ENCODE data around the gene DNAJC5G.
"Not testable (repeated sequence)": the region's sequence is repeated elsewhere in the genome, so short reads cannot be mapped to it uniquely, and the experiment has no call there.

Gene DNAJC5G

GRCh38 chr2:27281855-27282559 lies 6.8 kb downstream of the DNAJC5G start, which contains the start of gene TRIM54:
Gene TRIM54 (plus strand): TSS chr2:27282429. CDS start chr2:27282732, 303 bp downstream.
- no peak for DNase-seq (ENCODE audit: low read depth)

DNA sequence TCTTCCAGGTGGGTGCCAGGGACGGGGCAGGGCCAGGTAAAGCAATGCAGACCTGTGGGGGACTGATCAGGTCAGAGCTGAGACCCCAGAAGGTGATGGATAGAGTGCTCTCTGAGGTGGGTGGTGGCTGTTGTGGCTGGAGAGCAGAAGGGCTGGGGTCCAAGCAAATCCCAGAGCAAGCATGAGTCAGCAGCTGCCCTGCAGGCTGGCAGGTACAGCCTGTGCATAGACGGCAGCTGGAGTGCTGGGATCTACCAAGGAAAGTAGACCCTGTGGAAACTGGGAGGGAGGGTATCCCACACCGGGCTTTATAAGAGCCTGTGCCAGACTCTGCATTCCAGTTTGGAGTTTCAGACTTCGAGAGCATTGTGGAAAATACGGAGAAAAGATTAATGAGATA lies 7.7 kb downstream of the DNAJC5G start:
- DNase-seq (ENCODE audit: low read depth) = no peak

GRCh38 chr2:27284996-27285395 lies 9.8 kb downstream of the DNAJC5G start:
- no peak for DNase-seq (ENCODE audit: low read depth)

- DNase-seq (ENCODE audit: low read depth) = no peak
Observed at GRCh38 chr2:27285481-27285880, 10.2 kb downstream of the DNAJC5G start.

- DNase-seq (ENCODE audit: low read depth) = no peak
Observed at GRCh38 chr2:27288610-27289009, 13.4 kb downstream of the DNAJC5G start.

DNA sequence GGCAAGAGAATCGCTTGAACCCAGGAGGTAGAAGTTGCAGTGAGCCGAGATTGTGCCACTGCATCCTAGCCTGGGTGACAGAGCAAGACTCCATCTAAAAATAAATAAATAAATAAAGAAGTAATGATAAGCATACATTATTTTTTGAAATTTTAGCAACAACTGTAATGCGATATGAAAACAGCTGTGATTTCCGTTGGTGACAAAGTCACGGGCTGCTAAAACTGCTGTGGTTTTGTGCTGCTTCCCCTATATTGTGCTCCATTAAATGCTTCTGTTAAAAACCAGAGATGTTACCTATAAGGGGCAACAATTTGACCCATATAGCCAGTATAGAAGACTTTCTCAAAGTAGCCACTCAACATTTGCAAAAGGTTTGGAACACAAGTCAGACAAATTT lies 15.3 kb downstream of the DNAJC5G start:
- no peak for DNase-seq (ENCODE audit: low read depth)

DNA sequence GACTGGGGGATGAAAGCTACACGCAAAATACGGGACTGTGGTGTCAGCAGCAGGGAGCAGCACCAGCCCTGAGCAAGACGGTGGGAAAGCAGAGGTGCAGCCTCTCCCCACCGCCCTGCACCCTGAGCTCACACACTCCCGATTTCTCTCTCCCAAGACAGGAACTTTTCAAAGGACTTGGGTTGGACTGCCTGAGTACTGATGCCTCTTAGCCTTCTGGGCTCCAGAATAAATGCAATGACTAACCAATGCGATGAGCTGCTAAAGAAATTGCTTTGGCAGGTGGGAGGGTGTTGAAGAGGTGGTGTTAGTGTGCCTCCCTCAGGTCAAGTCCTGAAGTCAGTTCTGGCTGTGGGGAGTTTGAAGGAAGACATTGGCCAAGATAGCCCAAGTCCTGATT lies 16.6 kb downstream of the DNAJC5G start:
- no peak for DNase-seq (ENCODE audit: low read depth)

DNA sequence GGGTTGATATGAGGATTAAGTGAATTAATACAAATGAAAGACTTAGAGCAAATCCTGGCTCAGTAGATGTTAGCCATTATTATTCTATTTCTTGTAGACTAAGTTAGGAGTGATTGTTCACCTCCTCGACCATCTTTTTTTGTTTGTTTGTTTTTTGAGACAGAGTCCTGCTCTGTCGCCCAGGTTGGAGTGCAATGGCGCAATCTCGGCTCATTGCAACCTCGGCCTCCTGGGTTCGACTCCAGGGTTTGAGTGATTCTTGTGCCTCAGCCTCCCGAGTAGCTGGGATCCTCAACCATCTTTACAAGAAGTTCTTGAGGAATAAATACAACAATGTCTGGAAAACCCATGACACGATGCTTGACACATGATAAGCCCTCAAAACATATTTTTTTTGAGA lies 19.7 kb downstream of the DNAJC5G start:
- no peak for DNase-seq (ENCODE audit: low read depth)

DNA sequence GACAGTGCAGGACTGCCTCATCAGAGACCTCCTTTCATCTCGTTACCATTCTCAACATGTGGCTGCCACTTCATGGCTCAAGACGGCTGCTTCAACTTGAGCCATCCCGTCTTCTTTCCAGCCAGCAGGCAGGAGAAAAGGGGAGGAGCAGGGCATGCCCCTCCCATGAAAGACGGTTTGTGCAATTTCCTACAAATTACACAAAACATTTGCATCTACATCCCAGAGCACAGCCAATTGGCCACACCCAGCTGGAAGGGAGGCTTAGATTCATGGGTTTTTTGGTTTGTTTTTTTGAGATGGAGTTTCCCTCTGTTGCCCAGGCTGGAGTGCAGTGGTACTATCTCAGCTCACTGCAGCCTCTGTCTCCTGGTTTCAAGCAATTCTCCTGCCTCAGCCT lies 21.2 kb downstream of the DNAJC5G start:
- no peak for DNase-seq (ENCODE audit: low read depth)

GRCh38 chr2:27297195-27297594 lies 22.0 kb downstream of the DNAJC5G start:
- DNase-seq (ENCODE audit: low read depth) = no peak

DNA sequence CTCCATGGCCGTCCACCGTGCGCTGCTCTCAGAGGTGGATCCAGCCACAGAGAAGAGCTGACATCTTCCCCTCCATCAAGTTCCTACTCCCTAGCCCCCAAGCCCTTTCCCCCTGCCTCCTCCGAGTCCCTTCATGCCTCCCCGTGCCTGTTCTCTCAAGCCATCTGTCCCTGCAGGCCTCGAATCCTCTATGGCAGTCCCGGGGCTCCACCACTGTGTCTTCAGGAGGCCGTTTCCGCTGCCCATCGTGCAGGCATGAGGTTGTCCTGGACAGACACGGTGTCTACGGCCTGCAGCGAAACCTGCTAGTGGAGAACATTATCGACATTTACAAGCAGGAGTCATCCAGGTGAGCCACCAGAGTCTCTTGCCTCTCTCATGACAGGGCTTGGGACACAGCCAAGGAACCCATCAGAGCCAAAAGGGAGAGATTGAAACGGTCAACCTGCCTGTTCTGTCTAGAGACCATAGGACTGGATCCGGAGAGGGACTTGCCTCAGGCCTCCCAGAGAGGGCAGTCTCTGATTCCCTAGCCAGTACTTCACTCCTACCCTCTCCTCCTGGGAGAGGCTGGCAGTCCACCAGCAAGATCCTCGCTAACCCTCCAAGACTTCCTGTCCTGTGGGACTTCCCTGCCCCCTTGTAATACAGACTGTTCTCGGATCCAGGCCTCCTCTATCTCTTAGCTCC lies 23.3 kb downstream of the DNAJC5G start:
- no peak for DNase-seq (ENCODE audit: low read depth)

GRCh38 chr2:27300606-27301005 lies 25.4 kb downstream of the DNAJC5G start:
- DNase-seq (ENCODE audit: low read depth) = not testable (repeated sequence)

DNA sequence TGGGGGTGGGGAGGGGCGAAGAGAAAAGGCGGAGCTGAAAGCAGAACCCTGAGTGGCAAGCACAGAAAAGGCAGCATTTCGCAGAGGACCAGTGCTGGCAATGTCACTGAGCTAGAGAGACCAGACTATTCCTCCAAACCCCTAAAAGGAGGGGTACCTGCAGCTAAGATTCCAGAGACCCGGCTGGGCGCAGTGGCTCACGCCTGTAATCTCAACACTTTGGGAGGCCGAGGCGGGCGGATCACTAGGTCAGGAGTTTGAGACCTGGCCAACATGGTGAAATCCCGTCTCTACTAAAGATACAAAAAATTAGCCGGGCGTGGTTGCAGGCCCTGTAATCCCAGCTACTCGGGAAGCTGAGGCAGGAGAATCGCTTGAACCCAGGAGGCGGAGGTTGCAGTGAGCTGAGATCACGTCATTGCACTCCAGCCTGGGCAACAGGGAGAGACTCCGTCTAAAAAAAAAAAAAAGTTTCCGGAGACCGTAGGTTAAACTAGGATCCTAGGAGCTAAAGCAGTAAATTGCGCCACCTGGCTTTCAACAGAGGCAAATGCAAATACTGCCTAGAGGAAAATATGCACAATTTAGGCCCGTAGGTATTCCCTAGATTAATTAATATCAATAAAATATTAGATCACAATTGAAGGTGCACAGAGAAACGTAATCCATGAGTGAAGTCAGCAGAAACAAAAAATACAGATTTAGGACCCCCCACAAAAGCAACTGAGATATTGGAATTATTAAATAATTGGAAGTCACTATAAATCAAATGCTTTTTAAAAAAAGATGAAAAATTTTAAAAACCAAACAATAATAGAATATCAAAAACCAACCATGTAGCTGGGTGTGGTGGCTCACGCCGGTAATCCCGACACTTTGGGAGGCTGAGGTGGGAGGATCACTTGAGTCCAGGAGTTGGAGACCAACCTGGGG lies 28.1 kb downstream of the DNAJC5G start:
- peak; percentile 87 for DNase-seq (ENCODE audit: low read depth)

DNA sequence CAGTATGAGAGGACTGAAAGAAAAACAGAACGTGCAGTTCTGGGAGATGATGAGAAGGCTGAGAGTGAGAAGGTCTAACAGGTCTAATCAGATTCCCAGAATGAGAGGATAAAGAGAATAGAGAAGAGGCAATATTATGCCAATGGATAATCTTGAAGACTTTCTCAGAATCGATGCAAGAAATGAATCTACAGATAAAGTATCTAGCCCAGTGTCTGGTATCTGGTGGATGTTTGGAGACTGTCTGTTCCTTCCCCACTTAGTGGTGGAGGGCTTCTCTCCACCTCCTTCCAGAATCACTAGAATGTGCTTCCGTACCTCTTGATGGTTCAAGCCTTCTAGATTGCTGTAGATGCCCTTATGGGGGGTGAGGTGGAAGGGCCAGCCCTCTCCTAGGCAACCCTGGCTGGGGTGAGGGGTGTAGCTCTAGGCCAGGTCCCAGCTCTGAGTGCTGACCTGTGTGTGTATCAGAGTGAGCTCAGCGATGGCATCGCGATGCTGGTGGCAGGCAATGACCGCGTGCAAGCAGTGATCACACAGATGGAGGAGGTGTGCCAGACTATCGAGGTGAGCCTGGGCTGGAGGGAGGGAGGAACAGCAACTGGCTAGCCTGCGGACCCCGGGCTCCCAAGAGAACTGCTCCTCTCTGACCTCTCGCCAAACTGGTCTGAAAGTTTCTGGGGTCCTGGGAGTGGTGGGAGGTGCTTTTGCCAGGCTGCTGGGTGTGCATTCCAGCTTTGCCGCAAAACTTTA lies 29.4 kb downstream of the DNAJC5G start:
- no peak for DNase-seq (ENCODE audit: low read depth)

DNA sequence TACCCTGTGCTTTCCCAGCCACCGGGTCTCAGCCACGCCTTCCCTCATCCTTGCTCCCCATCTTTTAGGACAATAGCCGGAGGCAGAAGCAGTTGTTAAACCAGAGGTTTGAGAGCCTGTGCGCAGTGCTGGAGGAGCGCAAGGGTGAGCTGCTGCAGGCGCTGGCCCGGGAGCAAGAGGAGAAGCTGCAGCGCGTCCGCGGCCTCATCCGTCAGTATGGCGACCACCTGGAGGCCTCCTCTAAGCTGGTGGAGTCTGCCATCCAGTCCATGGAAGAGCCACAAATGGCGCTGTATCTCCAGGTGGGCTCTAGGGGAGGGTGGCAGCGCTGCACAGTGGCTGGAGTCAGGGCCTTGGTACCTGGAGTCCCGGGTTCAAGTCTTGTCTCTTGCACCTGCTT lies 30.3 kb downstream of the DNAJC5G start:
- no peak for DNase-seq (ENCODE audit: low read depth)

DNA sequence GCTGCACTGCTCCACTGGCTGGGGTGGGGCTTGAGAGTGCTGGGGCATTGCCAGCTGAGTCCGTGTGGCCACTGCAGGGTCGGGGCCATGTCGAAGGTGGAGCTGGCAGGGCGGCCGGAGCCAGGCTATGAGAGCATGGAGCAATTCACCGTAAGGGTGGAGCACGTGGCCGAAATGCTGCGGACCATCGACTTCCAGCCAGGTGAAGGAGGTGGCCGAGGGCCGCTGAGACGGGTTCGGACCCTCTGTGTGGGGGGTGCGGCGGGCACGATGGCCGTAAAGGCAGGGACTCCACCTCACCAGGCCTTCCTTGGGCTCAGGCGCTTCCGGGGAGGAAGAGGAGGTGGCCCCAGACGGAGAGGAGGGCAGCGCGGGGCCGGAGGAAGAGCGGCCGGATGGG lies 30.9 kb downstream of the DNAJC5G start:
- no peak for DNase-seq (ENCODE audit: low read depth)

- no peak for DNase-seq (ENCODE audit: low read depth)
Observed at GRCh38 chr2:27306573-27307286, 31.5 kb downstream of the DNAJC5G start.

- no peak for DNase-seq (ENCODE audit: low read depth)
Observed at GRCh38 chr2:27307287-27307544, 32.0 kb downstream of the DNAJC5G start.

DNA sequence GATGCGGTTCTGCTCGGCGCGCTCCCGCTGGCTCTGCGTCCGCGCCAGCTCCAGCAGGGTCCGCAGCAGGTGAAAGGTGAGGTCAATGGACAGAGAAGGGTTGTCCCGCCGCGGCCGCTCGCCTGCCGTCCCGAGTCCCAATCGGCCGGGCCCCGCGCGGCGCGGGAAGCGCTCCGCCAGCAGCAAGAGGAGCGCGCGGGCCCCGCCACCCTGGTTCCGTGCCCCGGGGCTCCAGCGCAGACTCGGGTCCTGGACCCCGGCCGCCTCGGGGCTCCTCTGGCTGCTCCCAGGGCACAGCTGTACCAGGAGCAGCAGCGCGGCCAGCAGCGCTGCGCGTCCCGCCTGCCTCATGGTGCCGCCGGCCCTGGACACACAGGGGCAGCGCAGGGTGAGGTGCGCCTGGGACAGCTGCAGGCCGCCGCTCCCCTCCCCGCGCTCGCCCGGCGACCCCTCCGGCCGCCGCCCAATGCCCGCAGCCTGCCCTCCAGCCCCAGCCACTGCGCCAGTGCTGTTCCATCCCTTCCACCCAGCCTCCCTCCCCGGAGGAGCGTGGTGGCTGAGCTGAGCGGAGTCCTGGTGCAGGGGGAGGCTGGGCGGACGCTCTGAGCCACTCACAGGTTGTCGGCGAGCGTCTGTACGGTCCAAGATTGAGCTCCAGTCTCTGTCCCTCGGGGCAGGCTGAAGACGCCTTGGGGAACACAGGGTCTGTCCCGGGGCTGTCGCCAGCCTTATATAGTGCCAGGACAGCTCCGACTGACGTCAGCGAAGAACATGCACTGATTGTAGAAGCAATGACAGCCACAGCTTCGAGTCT lies 32.5 kb downstream of the DNAJC5G start:
- DNase-seq (ENCODE audit: low read depth) = no peak

DNA sequence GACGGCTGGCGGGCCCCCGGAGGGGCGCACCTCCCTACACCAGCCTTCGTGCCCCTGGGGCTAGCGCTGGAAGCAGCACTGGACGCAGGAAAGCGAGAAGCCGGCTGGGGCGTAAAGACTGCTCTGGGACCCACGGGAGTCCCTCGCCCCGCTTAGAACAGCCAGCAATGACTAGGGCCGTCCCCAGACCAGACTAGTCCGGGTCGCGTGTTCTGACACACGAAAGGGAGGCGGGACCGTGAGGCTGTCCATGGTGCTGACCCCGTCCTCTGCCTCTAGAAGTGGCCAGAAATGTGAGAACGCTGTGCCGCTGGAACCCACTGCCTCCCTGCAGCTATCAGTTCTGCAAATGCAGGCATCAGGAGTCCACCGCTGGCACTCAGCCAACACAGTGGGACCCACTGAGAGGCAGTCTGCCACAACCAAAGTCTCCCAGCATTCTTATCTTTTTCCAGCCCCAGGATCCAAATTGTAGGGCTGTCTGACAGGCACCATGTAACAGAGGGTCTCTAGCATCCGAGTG lies 33.2 kb downstream of the DNAJC5G start, which contains the start of gene UCN:
Gene UCN (minus strand): TSS at position 87 of the 523 bp plus-strand sequence. CDS start 550 bp downstream, outside the sequence.
- DNase-seq (ENCODE audit: low read depth) = peak; percentile 27
